ENCODE measurements around the gene ARPIN.
"Not testable (repeated sequence)": the region's sequence is repeated elsewhere in the genome, so short reads cannot be mapped to it uniquely, and the experiment has no call there.

Gene ARPIN

GRCh38 chr15:89876396-89877082 is 36.2 kb downstream of the ARPIN start:
- DNase-seq = no peak

DNA sequence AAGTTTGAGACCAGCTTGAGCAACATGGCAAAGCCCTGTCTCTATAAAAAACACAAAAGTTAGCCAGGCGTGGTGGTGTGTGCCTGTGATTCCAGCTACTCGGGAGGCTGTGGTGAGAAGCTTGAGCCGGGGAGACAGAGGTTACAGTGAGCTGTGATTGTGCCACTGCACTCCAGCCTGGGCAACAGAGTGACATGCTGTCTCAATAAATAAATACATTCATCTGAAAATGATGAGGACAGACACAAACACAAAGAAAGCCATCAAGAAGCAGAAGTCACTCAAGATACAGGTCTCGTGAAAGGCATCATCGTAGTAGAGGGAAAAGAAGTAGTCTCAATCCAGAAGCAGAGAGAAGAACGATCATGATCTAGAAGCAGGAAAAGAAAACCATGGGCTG is 37.0 kb downstream of the ARPIN start:
- no peak for DNase-seq

DNA sequence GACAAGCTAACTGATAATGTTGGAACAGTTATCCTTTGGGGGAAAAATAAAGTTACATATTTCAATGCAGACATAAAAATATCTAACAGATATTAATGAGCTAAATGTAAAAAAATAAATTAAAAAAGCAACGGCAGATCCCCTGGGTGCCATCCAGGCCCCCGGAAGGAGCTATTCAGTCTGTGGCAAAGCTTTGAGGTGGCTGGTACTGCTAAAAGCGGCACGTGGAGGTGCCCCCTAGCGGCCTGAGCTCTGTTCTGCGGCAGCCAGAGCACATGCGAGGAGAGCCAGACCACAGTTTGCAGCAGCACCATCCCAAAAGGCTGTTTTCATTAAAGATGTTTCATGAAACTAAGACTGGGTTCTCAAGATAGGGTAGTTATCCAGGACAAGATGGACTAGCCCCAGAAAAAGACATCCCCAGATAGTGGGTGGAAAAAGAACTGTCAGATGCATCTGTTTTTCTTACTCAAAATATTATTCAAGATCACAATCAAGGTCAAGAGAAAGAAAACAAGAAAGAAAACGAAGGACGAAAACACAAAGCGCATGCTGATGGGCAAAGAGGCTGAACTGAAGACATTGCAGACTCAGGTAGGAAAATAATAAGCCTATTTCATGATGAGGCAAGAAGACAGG is 37.7 kb downstream of the ARPIN start:
- DNase-seq = no peak

GRCh38 chr15:89870688-89871288 is 42.0 kb downstream of the ARPIN start:
- no peak for DNase-seq

DNA sequence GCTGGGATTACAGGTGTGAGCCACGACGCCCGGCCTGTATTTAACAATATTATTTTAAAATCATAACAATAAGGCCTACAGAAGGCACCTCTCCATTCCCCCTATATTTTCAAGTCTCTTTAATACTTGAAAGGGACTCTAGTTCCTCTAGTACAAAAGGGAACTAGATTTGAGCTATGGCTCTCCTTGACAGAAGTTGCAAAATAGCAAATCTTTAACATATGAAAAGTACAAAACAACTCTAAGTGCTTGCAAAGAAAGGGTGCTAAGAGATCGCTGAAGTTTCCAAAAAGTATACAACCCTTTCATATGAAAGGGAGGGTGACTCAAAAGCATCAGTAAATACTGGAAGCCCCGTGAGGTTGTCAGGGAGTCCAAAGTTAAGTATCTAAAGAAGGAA is 42.7 kb downstream of the ARPIN start:
- no peak for DNase-seq

GRCh38 chr15:89869490-89869889 is 43.3 kb downstream of the ARPIN start:
- not testable (repeated sequence) for DNase-seq

DNA sequence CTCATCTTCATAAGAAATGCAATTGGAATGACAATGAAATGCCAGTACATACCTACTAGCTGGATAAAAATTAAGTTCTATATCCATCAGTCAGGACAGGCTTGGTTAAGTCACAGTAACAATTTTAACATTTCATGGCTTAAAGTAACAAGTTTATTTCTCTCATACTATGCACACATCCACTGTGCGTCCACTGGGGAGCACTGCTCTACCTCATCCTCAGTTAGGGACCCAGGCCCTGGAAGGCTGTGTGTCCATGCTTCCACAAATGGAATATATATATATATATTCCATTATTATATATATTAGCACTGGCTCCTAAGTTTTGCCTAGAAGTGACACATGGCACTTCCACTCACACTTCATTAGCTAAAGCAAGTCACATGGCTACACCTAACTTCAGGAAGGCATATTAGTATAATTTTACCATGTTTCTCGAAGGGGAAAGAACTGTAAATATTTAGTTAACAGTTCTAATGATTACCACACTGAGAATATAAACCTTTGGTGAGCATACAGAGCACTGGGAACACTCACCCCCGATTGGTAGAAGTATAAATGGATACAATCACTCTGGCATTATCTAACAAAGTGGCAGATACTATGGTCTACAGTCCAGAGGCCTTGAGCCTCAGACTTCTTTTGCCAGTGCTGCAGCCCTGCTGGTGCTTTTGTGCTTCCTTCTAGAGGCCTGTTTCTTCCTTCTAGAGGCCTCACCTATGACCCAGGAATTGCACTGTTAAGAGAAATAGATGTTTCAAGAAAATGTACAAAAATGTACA is 47.6 kb downstream of the ARPIN start:
- no peak for DNase-seq

GRCh38 chr15:89863918-89864317 is 48.8 kb downstream of the ARPIN start:
- DNase-seq = no peak

DNA sequence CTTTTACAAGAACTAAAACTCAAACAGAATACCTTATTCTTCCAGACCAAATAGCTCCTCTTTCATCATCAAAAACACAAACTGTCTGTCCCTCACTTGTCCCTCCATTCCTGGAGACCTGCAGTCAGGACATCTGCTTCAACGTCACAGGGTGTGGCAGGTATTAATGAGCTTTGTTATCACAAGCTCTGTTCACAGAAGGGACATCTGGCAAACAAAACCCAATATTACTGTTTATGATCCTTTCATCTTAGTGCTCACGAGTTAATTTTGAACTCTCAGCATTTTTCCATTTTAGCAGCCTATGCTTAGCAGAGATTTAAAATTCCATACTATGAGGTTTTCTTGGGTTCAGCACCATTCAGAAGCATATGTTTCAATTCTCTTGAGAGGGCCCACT is 51.9 kb downstream of the ARPIN start:
- DNase-seq = no peak

GRCh38 chr15:89860431-89860830 is 52.3 kb downstream of the ARPIN start:
- DNase-seq = no peak

DNA sequence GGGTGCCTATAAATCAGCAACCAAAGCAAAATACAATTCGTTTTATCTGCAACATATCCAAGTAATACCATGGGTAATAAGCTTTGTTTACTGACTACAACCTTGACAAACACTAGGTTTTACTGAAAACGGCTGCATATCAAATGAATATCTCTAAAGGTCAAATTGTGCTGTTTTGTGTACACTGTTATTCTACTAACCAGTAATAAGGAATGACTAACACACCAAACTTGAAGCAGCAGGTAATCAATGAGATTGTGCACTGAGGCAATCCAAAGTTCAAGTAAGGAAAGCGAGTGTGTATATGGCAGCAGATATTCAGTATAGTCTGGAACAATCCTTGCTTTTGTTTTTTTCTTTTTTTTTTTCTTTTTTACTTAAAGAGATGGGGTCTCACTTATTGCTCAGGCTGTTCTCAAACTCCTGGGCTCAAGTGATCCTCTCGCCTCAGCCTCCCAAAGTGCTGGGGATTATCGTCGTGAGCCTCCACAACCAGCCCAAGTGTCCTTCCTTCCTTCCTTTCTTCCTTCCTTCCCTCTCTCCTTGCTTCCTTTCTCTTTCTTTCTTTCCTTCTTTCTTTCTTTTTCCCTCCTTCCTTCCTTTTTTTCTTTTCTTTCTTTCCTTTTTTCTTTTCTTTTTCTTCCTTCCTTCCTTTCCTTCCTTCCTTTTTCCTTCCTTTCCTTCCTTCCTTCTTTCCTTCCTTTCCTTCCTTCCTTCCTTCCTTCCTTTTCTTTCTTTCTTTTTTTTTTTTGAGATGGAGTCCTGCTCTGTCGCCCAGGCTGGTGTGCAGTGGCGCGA is 53.9 kb downstream of the ARPIN start:
- DNase-seq = no peak

DNA sequence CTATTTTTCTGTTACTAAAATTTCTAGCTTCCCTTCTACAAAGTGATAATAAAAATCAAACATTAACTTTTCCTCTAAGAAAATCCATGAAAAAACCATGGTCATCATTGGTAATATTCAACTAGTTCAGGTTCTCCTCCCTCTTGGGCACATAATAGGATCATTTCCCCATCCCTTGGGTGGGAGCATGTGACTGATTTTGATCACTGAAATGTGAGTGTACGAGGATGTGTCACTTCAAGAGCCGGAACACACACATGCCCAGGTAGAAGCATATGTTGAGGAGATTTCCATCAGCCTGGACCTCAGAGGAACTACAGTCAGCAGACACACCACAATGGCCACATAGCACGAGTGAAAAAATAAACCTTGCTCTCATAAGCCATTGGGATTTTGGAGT is 55.1 kb downstream of the ARPIN start:
- DNase-seq = no peak

- no peak for DNase-seq
Observed at GRCh38 chr15:89855948-89856347, 56.8 kb downstream of the ARPIN start.

- DNase-seq = not testable (repeated sequence)
Observed at GRCh38 chr15:89854863-89855262, 57.9 kb downstream of the ARPIN start.

DNA sequence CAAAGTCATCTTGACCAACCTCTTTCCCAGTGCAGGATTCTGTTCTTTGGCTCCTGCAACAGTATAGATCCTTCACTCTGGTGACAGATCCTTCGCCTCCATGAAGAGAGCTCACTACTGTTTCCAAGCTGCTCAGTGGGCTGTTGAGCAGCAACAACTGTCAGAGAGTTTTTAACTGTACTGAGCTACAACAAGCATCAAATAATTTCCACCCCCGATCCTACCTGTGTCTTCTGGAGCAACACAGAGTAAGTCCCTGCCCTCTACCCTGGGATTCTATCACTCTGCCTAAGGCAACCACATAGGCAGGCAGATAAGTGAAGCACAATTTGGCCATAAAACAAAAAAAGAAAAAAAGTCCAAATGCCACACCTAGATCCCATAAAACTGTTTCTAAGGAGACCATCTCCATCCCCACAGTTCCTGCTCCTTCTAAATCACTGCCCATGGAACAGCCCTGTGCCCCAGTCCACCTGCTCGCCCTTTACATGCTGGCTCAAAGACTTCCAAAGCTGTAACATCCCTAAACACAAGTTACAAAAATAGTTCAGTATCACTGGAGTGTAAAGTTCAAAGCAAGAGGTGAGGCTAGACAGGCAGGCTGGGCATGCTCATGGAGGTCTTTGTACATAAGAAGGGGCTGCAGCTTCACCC is 60.3 kb downstream of the ARPIN start:
- DNase-seq = no peak

- no peak for DNase-seq
Observed at GRCh38 chr15:89851673-89852341, 60.9 kb downstream of the ARPIN start.

- no peak for DNase-seq
Observed at GRCh38 chr15:89848970-89849292, 63.8 kb downstream of the ARPIN start.

GRCh38 chr15:89847101-89847500 is 65.7 kb downstream of the ARPIN start:
- DNase-seq = no peak

- DNase-seq = no peak
Observed at GRCh38 chr15:89845305-89845893, 67.4 kb downstream of the ARPIN start.
